GM18868 (cell line): Measurements from ENCODE around the gene TEDC1.

ENCODE experiments used
- ATAC-seq: cut with Tn5 transposase; IDR thresholded peaks from one replicate; pipeline ENCODE4 v1.9.1; 2021; ENCODE audit warnings: mild to moderate bottlenecking, moderate library complexity; ENCODE audit not compliant: unreplicated experiment

The TEDC1 gene

GRCh38 chr14:105456736-105457617 lies 34.1 kb upstream of the TEDC1 start:
- no peak for ATAC-seq

- ATAC-seq: no peak
These were observed 33.0 kb upstream of the TEDC1 start for GRCh38 chr14:105458010-105458409.

GRCh38 chr14:105458571-105458970 lies 32.5 kb upstream of the TEDC1 start:
- no peak for ATAC-seq

GRCh38 chr14:105460116-105460515 lies 30.9 kb upstream of the TEDC1 start:
- ATAC-seq: no peak

GRCh38 chr14:105460616-105461015 lies 30.4 kb upstream of the TEDC1 start:
- no peak for ATAC-seq

GRCh38 chr14:105461903-105462302 lies 29.1 kb upstream of the TEDC1 start:
- ATAC-seq: no peak

GRCh38 chr14:105464501-105464900 lies 26.5 kb upstream of the TEDC1 start:
- no peak for ATAC-seq

GRCh38 chr14:105465209-105466031 lies 25.6 kb upstream of the TEDC1 start:
- ATAC-seq: no peak

GRCh38 chr14:105466531-105467248 lies 24.4 kb upstream of the TEDC1 start:
- no peak for ATAC-seq

GRCh38 chr14:105467249-105467941 lies 23.7 kb upstream of the TEDC1 start:
- ATAC-seq: no peak

GRCh38 chr14:105467942-105468471 lies 23.0 kb upstream of the TEDC1 start:
- ATAC-seq: no peak

GRCh38 chr14:105468621-105469241 lies 22.3 kb upstream of the TEDC1 start:
- ATAC-seq: no peak

- ATAC-seq: no peak
These were observed 21.3 kb upstream of the TEDC1 start for GRCh38 chr14:105469456-105470349.

GRCh38 chr14:105470350-105471296 lies 20.4 kb upstream of the TEDC1 start:
- no peak for ATAC-seq

GRCh38 chr14:105471297-105471821 lies 19.7 kb upstream of the TEDC1 start:
- ATAC-seq: no peak

GRCh38 chr14:105471823-105472485 lies 19.1 kb upstream of the TEDC1 start:
- no peak for ATAC-seq

GRCh38 chr14:105472486-105472991 lies 18.5 kb upstream of the TEDC1 start:
- no peak for ATAC-seq
